Measurements from ENCODE around the gene CCDC136.

GRCh38 chr7:128842674-128843641 lies 51.2 kb downstream of the CCDC136 start:
- TF ChIP-seq CTCF (IDR thresholded peaks at IDR 0.05): no peak
- no peak for TF ChIP-seq ZFX (IDR thresholded peaks at IDR 0.05; ENCODE audit: borderline replicate concordance)

Data from 22Rv1 (cell line).